ENCODE results near the gene GOLM1. TPM values are rescaled to one million over a fixed set of nuclear protein-coding genes. Genes with fewer than 3 reads are reported as not detected.

GOLM1 gene
- total and polyA plus RNA-seq, 10 of the 15 experiments (the other 5 are each of a cell fraction or from before 2014, with no cell fraction given): 0.41 to 25.9 (median 18.7) TPM

- POLR2A ChIA-PET: interaction anchor here (0.7 kb wide), 1 partner anchor 17 kb away, joined by 3 read pairs; no protein-coding TSS in a partner anchor
- H4K20me1 ChIP-seq (ENCODE audit: control insufficient read depth, insufficient read depth): no peaks in the 10 kb centered on the region
- ATAC-seq (peak; percentile 74), DNase-seq (ENCODE audit: low read depth, low spot score) (no peak), FAIRE-seq (no peak)
- no peak for TF ChIP-seq RFX5 (IDR thresholded peaks at IDR 0.05; ENCODE audit: low read depth, low read length)
- peak; percentile 40; the same call in 1 of the 2 replicates for TF ChIP-seq RAD21 (IDR thresholded peaks at IDR 0.05; ENCODE audit: insufficient read depth, low read depth, low read length)
- TF ChIP-seq CTCF (IDR thresholded peaks at IDR 0.05 in 2 of 3, conservative IDR thresholded peaks at IDR 0.05 in 1 of 3; ENCODE audit: control insufficient read depth in 2 of 3, extremely low read depth in 1 of 3, insufficient read depth in 1 of 3, low read depth in 3 of 3, low read length in 3 of 3): peak; percentile 37 to 48 (median 47); a peak in 5 of 6 replicates
- peak; percentile 35; the same call in 1 of the 2 replicates for TF ChIP-seq SMC3 (IDR thresholded peaks at IDR 0.05; ENCODE audit: borderline replicate concordance, low read length)
- TF ChIP-seq YBX1 (IDR thresholded peaks at IDR 0.05): no peak
- no peak for TF ChIP-seq E2F4 (IDR thresholded peaks at IDR 0.05; ENCODE audit: low read depth, low read length)
- H3K9ac ChIP-seq (ENCODE audit: control insufficient read depth, insufficient read depth, low read length): no peak overlapping the region
- CTCF ChIA-PET: interaction anchor here (0.7 to 1.1 kb wide), 2 partner anchors 10 to 36 kb away, joined by 3 to 4 read pairs; no protein-coding TSS in a partner anchor
- H3K4me2 ChIP-seq (ENCODE audit: control insufficient read depth, insufficient read depth): no peak overlapping the region
- H3K79me2 ChIP-seq (ENCODE audit: control insufficient read depth, insufficient read depth, low read length): no peaks in the 10 kb centered on the region
- H2AFZ ChIP-seq (ENCODE audit: control insufficient read depth, low read depth, low read length): no peak overlapping the region
- H3K36me3 ChIP-seq (ENCODE audit: control insufficient read depth in 2 of 2, insufficient read depth in 2 of 2, low read length in 1 of 2): no peaks in the 10 kb centered on the region; a peak in 1 of 4 replicates
- no peaks in the 10 kb centered on the region for H3K9me3 ChIP-seq (replicated peaks; ENCODE audit: control insufficient read depth, insufficient read depth, low read length)
- SMC1A ChIA-PET (ENCODE audit: uncharacterized antibody, unreplicated experiment): interaction anchor here (0.8 kb wide), 1 partner anchor 149 kb away, joined by 3 read pairs; no protein-coding TSS in a partner anchor
- 80% methylated on average over 17 of the region's 17 CpGs for WGBS (ENCODE audit: insufficient coverage, insufficient replicate concordance, low lambda C conversion rate, missing lambda C conversion rate)
- intact Hi-C loops (cut with micrococcal nuclease; ENCODE audit: unreplicated experiment) (loop anchor here (10.0 kb wide), 1 partner anchor 210 kb away; no protein-coding TSS in a partner anchor), in situ Hi-C loops (cut with MboI) (no loop called here)
- H3K27me3 ChIP-seq (replicated peaks in 1 of 2; ENCODE audit: control insufficient read depth in 2 of 2, insufficient read depth in 2 of 2, low read length in 1 of 2): no peaks in the 10 kb centered on the region
- no TSS peak for BruUV-seq (replicated peaks)
- H3K27ac ChIP-seq (ENCODE audit: control insufficient read depth, insufficient read depth): no peak overlapping the region
- RAD21 ChIA-PET (ENCODE audit: unreplicated experiment): interaction anchor here (1.2 kb wide), 1 partner anchor 211 kb away, joined by 4 read pairs; no protein-coding TSS in a partner anchor
- no peak overlapping the region for H3K4me3 ChIP-seq
- no peaks in the 10 kb centered on the region for H3K4me1 ChIP-seq (ENCODE audit: control insufficient read depth, insufficient read depth, low read length)
Measured at GRCh38 chr9:86034863-86035734, 64.3 kb downstream of the GOLM1 start.
